ENCODE results near the gene RPS24.
"Not testable (repeated sequence)": the region's sequence is repeated elsewhere in the genome, so short reads cannot be mapped to it uniquely, and the experiment has no call there.

Gene RPS24

DNA sequence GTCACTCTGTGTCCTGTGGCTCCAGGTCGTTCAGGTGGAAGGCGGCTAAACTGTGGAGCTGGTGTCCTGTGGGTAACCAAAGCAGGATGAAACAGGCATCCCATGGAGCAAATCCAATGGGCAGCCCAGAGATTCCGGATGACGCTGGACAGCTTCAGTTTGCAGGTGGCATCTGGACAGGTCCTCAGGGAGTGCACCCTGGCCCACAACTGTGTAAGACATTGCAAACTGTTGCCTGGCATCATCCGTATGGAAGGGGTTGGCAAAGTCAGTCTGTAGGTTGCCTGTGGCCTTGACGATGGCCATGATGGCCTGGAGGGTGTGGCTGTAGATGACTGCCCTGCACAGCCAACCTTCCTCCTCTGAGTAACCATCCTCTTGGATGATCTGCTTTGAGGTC is 35.5 kb downstream of the RPS24 start:
- H3K36me3 ChIP-seq (ENCODE audit: control insufficient read depth, insufficient read depth, low read length) = no peaks in the 10 kb centered on the region
- H3K27ac ChIP-seq (ENCODE audit: low read length) = no peak overlapping the region
- no peak for DNase-seq (ENCODE audit: low read depth, low spot score)
- WGBS (ENCODE audit: insufficient coverage, insufficient read length) = no CpG with 5 or more reads among the region's 6 CpGs
- H3K27me3 ChIP-seq (ENCODE audit: control insufficient read depth, insufficient read depth, low read length) = no peaks in the 10 kb centered on the region
- H3K4me3 ChIP-seq (ENCODE audit: low read length) = no peak overlapping the region
- H3K4me1 ChIP-seq (ENCODE audit: control insufficient read depth, insufficient read depth, low read length) = no peaks in the 10 kb centered on the region; the same call in 1 of the 2 replicates
- no peaks in the 10 kb centered on the region for H3K9me3 ChIP-seq (ENCODE audit: control insufficient read depth, insufficient read depth, low read length)

DNA sequence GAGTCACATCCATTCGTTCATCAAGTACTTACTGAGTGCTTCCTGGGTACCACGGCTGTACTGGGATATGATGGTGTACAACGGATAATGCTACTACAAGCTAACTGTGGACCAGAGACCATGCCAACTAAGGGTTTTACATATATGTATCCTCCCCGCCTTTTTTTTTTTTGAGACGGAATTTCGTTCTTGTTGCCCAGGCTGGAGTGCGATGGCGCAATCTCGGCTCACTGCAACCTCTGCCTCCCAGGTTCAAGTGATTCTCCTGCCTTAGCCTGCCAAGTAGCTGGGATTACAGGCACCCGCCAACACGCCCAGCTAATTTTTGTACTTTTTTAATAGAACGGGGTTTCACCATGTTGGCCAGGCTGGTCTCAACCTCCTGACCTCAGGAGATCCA is 36.4 kb downstream of the RPS24 start:
- H3K4me1 ChIP-seq (ENCODE audit: control insufficient read depth, insufficient read depth, low read length); DNase-seq (ENCODE audit: low read depth, low spot score); H3K27ac ChIP-seq (ENCODE audit: low read length); H3K9me3 ChIP-seq (ENCODE audit: control insufficient read depth, insufficient read depth, low read length); H3K36me3 ChIP-seq (ENCODE audit: control insufficient read depth, insufficient read depth, low read length); H3K4me3 ChIP-seq (ENCODE audit: low read length); H3K27me3 ChIP-seq (ENCODE audit: control insufficient read depth, insufficient read depth, low read length): not testable (repeated sequence)
- WGBS (ENCODE audit: insufficient coverage, insufficient read length) = no CpG with 5 or more reads among the region's 12 CpGs

DNA sequence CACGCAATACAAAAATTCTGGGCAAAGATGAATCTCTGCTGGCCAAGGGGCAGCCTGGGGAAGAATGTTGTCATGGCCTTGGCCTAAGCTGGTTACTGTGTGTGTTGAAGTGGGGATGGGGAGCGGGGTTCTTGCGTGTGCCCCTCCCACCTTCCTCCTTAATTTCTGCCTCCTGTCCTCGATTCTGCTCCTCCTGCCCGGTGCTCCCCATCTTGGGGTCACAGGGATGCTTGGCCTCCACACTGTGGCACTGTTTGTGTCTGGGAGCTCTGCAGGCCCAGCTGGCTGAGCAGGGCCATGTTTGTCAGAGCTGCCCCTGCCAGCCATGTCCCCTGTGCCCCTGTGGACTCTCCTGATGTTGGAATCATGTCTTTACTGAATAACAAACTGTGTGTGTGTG is 37.1 kb downstream of the RPS24 start:
- no peak overlapping the region for H3K27ac ChIP-seq (ENCODE audit: low read length)
- H3K9me3 ChIP-seq (ENCODE audit: control insufficient read depth, insufficient read depth, low read length) = no peaks in the 10 kb centered on the region
- no peak overlapping the region for H3K4me3 ChIP-seq (ENCODE audit: low read length)
- no peaks in the 10 kb centered on the region for H3K27me3 ChIP-seq (ENCODE audit: control insufficient read depth, insufficient read depth, low read length)
- no peaks in the 10 kb centered on the region for H3K4me1 ChIP-seq (ENCODE audit: control insufficient read depth, insufficient read depth, low read length)
- H3K36me3 ChIP-seq (ENCODE audit: control insufficient read depth, insufficient read depth, low read length) = no peaks in the 10 kb centered on the region
- DNase-seq (ENCODE audit: low read depth, low spot score) = no peak
- WGBS (ENCODE audit: insufficient coverage, insufficient read length) = no CpG with 5 or more reads among the region's 5 CpGs

DNA sequence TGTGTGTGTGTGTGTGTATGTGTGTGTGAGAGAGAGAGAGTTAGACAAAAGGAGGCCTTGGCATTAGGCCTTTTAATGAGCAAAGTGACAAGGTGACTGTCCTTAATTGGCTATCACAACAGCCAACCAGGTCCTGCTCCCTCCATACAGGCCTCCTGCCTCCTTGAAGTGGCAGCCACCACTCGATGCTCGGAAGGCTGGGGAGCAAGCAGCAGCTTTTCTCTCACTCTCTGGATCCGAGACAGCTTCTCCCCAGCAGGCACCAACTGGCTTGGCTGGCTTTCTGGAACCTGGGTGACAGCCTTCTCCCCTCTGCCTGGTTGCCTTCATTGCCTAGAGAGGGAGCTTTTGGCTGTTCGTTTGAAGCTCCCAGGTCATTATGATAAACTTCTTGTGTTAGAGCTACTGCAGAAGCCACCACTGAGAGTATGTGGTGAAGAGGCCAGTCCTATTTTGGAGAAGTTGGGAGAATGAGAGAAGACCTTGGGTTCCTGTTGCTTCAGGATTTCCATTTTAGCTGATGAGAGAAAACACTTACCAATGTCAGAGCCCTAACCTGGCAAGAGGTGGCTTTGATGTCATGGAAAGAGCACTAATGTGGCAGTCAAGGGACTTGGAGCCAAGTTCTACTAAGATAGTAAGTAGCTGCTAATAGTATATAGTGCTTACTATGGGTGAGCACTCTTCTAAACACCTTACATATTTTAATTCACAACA is 37.6 kb downstream of the RPS24 start:
- Histone ChIP-seq H3K36me3 (ENCODE audit: control insufficient read depth, insufficient read depth, low read length) (no peaks in the 10 kb centered on the region), H3K4me3 (ENCODE audit: low read length) (no peak overlapping the region), H3K4me1 (ENCODE audit: control insufficient read depth, insufficient read depth, low read length) (no peaks in the 10 kb centered on the region), H3K27me3 (ENCODE audit: control insufficient read depth, insufficient read depth, low read length) (no peaks in the 10 kb centered on the region), H3K27ac (ENCODE audit: low read length) (no peak overlapping the region), H3K9me3 (ENCODE audit: control insufficient read depth, insufficient read depth, low read length) (no peaks in the 10 kb centered on the region; the same call in 1 of the 2 replicates)
- no CpG with 5 or more reads among the region's 4 CpGs for WGBS (ENCODE audit: insufficient coverage, insufficient read length)
- no peak for DNase-seq (ENCODE audit: low read depth, low spot score)

DNA sequence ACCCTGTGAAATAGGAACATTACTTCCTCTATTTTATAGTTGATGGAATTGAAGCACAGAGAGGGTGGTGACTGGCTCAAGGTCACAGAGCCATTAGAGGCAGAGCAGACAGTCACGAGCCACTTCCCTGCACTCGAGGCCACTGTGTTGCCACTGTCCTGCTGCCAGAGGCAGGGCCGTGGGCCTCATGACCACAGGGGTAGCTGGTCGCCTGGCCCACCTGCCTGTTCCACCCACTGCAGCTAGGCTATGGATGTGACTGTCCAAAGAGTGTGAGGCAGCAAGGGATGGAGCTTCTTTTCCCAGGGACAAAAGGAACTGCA is 38.2 kb downstream of the RPS24 start:
- no peaks in the 10 kb centered on the region; the same call in 1 of the 2 replicates for H3K9me3 ChIP-seq (ENCODE audit: control insufficient read depth, insufficient read depth, low read length)
- no peak for DNase-seq (ENCODE audit: low read depth, low spot score)
- no peak overlapping the region for H3K27ac ChIP-seq (ENCODE audit: low read length)
- no peak overlapping the region for H3K4me3 ChIP-seq (ENCODE audit: low read length)
- no peaks in the 10 kb centered on the region for H3K4me1 ChIP-seq (ENCODE audit: control insufficient read depth, insufficient read depth, low read length)
- H3K36me3 ChIP-seq (ENCODE audit: control insufficient read depth, insufficient read depth, low read length) = no peaks in the 10 kb centered on the region
- WGBS (ENCODE audit: insufficient coverage, insufficient read length) = no CpG with 5 or more reads among the region's 4 CpGs
- no peaks in the 10 kb centered on the region for H3K27me3 ChIP-seq (ENCODE audit: control insufficient read depth, insufficient read depth, low read length)

DNA sequence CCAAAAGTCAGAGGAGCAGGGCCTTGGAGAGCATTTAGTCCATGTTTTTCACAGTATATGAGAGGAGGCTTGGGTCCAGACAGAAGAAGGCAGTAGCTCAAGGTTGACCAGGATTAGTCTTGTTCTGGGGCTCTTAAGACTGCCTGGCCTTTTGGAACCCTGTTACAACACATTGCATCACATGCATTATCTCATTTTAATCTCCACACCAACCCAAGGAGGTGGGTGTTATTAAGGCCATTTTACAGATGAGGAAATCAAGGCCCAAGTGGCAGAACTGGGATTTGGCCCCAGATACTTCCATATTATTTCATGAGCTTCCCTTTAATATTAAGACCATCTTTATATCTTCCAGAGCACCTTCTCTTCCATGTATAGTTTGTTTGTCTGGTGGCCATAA is 38.8 kb downstream of the RPS24 start:
- Histone ChIP-seq H3K27me3 (ENCODE audit: control insufficient read depth, insufficient read depth, low read length) (no peaks in the 10 kb centered on the region), H3K9me3 (ENCODE audit: control insufficient read depth, insufficient read depth, low read length) (no peaks in the 10 kb centered on the region; the same call in 1 of the 2 replicates)

DNA sequence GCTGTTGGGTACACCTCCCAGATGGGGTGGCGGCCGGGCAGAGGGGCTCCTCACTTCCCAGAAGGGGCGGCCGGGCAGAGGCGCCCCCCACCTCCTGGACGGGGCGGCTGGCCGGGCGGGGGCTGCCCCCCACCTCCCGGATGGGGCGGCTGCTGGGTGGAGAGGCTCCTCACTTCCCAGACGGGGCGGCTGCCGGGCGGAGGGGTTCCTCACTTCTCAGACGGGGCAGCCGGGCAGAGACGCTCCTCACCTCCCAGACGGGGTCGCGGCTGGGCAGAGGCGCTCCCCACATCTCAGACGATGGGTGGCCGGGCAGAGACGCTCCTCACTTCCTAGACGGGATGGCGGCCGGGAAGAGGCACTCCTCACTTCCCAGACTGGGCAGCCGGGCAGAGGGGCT is 42.1 kb downstream of the RPS24 start:
- not testable (repeated sequence) for H3K4me3 ChIP-seq (ENCODE audit: low read length); H3K9me3 ChIP-seq (ENCODE audit: control insufficient read depth, insufficient read depth, low read length); DNase-seq (ENCODE audit: low read depth, low spot score); H3K36me3 ChIP-seq (ENCODE audit: control insufficient read depth, insufficient read depth, low read length); H3K27ac ChIP-seq (ENCODE audit: low read length); H3K4me1 ChIP-seq (ENCODE audit: control insufficient read depth, insufficient read depth, low read length); H3K27me3 ChIP-seq (ENCODE audit: control insufficient read depth, insufficient read depth, low read length)
- WGBS (ENCODE audit: insufficient coverage, insufficient read length) = no CpG with 5 or more reads among the region's 29 CpGs

More for the DNA sequence above, 38.8 kb downstream of the RPS24 start:
- no peak overlapping the region for H3K27ac ChIP-seq (ENCODE audit: low read length)
- H3K4me1 ChIP-seq (ENCODE audit: control insufficient read depth, insufficient read depth, low read length) = no peaks in the 10 kb centered on the region
- no peak overlapping the region for H3K4me3 ChIP-seq (ENCODE audit: low read length)
- H3K36me3 ChIP-seq (ENCODE audit: control insufficient read depth, insufficient read depth, low read length) = no peaks in the 10 kb centered on the region
- no peak for DNase-seq (ENCODE audit: low read depth, low spot score)

DNA sequence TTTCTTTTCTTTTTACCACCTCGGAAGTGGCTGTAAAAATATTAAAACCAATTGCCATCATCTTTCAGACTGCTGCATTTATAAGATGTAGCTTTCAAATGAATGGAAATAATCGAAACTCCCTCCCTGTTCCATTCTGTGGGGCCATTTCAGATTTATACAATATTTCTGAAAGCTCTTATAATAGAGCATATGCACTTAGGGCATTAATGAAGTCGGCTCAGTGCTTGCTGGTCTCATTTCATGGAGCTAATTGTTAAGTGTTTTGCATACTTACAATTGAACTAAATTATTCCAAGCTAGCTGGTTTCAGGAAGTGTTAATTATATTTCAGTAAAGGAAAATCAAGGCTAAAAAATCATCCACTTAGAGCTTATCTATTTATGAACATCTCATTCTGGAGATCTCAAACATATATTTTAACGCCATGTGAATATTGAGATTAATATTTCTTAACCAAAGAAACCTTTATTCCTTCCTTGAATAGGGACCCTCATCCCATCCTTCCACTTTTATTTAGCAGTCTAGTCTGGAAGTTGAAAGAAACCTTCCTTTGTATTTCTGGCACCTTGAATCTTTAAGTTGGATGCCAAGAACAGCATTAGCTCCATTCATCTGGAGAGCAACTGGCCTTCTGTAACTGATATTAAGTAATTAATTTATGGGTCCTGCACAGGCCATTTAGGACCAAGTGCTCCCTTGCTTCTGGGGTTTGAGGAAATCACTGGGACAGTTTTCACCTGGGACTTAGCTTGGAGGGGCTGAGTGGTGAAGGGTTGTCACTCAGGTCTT is 45.1 kb downstream of the RPS24 start:
- no peak for DNase-seq (ENCODE audit: low read depth, low spot score)
- no peak overlapping the region for H3K4me3 ChIP-seq (ENCODE audit: low read length)
- no peaks in the 10 kb centered on the region for H3K4me1 ChIP-seq (ENCODE audit: control insufficient read depth, insufficient read depth, low read length)
- WGBS (ENCODE audit: insufficient coverage, insufficient read length) = no CpG with 5 or more reads among the region's 4 CpGs
- no peaks in the 10 kb centered on the region for H3K36me3 ChIP-seq (ENCODE audit: control insufficient read depth, insufficient read depth, low read length)
- H3K27me3 ChIP-seq (ENCODE audit: control insufficient read depth, insufficient read depth, low read length) = no peaks in the 10 kb centered on the region
- H3K27ac ChIP-seq (ENCODE audit: low read length) = no peak overlapping the region
- H3K9me3 ChIP-seq (ENCODE audit: control insufficient read depth, insufficient read depth, low read length) = no peaks in the 10 kb centered on the region; the same call in 1 of the 2 replicates

DNA sequence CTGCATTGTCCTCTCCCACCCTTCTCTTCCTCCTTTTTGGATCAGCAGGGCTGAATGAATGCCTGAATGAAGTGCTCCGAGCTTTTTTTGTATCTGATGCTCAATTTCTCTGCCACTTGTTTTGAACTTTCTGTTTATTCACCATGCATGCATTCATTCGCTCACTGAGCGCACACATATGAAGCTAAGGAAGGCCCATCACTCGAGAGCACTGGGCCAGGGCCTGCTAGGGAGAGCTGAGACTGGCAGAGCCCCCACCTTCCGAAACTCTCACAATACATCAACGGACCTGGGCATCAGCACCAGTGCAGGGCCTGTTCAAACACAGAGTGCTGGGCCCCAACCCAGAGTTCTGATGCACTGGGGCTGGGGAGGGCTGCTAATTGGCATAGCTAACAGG is 45.7 kb downstream of the RPS24 start:
- Histone ChIP-seq H3K27ac (ENCODE audit: low read length) (no peak overlapping the region), H3K36me3 (ENCODE audit: control insufficient read depth, insufficient read depth, low read length) (no peaks in the 10 kb centered on the region), H3K4me1 (ENCODE audit: control insufficient read depth, insufficient read depth, low read length) (no peaks in the 10 kb centered on the region), H3K4me3 (ENCODE audit: low read length) (no peak overlapping the region), H3K27me3 (ENCODE audit: control insufficient read depth, insufficient read depth, low read length) (no peaks in the 10 kb centered on the region), H3K9me3 (ENCODE audit: control insufficient read depth, insufficient read depth, low read length) (no peaks in the 10 kb centered on the region; the same call in 1 of the 2 replicates)
- no CpG with 5 or more reads among the region's 6 CpGs for WGBS (ENCODE audit: insufficient coverage, insufficient read length)
- DNase-seq (ENCODE audit: low read depth, low spot score) = no peak

DNA sequence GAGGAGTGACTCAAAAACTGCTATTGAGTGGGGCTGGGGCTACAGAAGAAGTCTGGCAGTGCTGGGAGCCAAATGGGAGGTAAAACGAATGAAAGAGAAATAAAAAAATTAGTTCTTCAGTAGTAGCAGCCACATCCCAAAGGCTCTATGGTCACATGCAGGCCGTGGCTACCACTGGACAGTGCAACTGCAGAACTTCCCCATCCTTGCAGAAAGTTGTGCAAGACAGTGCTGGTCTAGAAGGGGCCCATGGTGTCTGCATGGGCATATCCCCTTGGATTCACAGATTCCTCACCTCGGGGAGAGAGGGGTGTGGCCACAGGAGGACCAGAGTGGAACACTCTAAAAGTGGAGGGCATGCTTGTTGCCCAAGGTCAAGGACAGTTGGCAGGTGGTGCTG is 47.6 kb downstream of the RPS24 start:
- Histone ChIP-seq H3K27me3 (ENCODE audit: control insufficient read depth, insufficient read depth, low read length) (no peaks in the 10 kb centered on the region), H3K4me3 (ENCODE audit: low read length) (no peak overlapping the region), H3K9me3 (ENCODE audit: control insufficient read depth, insufficient read depth, low read length) (no peaks in the 10 kb centered on the region; the same call in 1 of the 2 replicates), H3K36me3 (ENCODE audit: control insufficient read depth, insufficient read depth, low read length) (no peaks in the 10 kb centered on the region), H3K4me1 (ENCODE audit: control insufficient read depth, insufficient read depth, low read length) (no peaks in the 10 kb centered on the region), H3K27ac (ENCODE audit: low read length) (no peak overlapping the region)
- no peak for DNase-seq (ENCODE audit: low read depth, low spot score)
- no CpG with 5 or more reads among the region's 3 CpGs for WGBS (ENCODE audit: insufficient coverage, insufficient read length)

DNA sequence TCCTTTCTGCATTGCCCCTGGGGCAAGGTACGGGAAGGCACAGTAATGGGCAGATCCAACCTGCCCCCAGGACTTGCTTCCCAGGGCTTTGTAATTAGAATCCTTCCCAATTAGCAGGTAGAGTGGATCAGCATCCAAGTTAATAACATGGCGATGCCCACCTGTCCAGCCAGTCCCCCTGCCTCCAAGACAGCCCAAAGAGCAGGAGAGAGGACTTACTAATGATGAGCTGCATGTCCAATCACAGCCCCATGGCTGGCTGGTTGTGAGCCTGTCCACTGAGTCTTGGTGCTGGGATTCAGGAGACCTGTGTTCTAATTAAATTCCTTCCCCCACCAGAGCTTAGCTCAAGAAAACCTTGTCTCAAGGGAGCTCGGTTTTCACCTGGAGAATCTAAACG is 49.0 kb downstream of the RPS24 start:
- no peaks in the 10 kb centered on the region for H3K4me1 ChIP-seq (ENCODE audit: control insufficient read depth, insufficient read depth, low read length)
- H3K36me3 ChIP-seq (ENCODE audit: control insufficient read depth, insufficient read depth, low read length) = no peaks in the 10 kb centered on the region
- H3K9me3 ChIP-seq (ENCODE audit: control insufficient read depth, insufficient read depth, low read length) = no peaks in the 10 kb centered on the region
- no peaks in the 10 kb centered on the region for H3K27me3 ChIP-seq (ENCODE audit: control insufficient read depth, insufficient read depth, low read length)
- H3K27ac ChIP-seq (ENCODE audit: low read length) = no peak overlapping the region
- no peak overlapping the region for H3K4me3 ChIP-seq (ENCODE audit: low read length)
- WGBS (ENCODE audit: insufficient coverage, insufficient read length) = no CpG with 5 or more reads among the region's 4 CpGs
- DNase-seq (ENCODE audit: low read depth, low spot score) = no peak

All from iPS DF 6.9 (cell line).